Endothelial cell of umbilical vein (primary cell): ENCODE measurements around the gene GRM4. TPM values are rescaled to one million over a fixed set of nuclear protein-coding genes. Genes with fewer than 3 reads are reported as not detected.

Experiments used
- BruUV-seq: library from RNA; stranded (reverse); fragments of 400-500 nt; replicated peaks from 2 replicates; lab custom pipeline; 2021; lab: Mats Ljungman, UMichigan
- CTCF ChIA-PET: fragments of 300-600, 350-600 bp; sonication (Branson Sonifier 250); formaldehyde crosslinking; loops from one replicate; lab custom pipeline; 2021; ENCODE audit warnings: antibody characterized with exemption, inconsistent platforms; lab: Charles Lee
- POLR2A ChIA-PET: fragments of 300-600, 350-600 bp; sonication (Branson Sonifier 250); formaldehyde crosslinking; loops from one replicate; lab custom pipeline; 2021; ENCODE audit warnings: antibody characterized with exemption, inconsistent platforms; lab: Charles Lee
- DNase-seq: peaks from one replicate; pipeline ENCODE4 v3.0.0-alpha.2; 2011; ENCODE audit warnings: low read depth, low spot score
- FAIRE-seq: peaks from 2 replicates; lab custom pipeline; 2011; peaks lifted over from hg19 to GRCh38; lab: Jason Lieb, UNC
- H2AFZ ChIP-seq: 2 replicates; pipeline ENCODE4 v1.6.0; 2012; ENCODE audit warnings: low read depth, low read length, control low read depth, inconsistent platforms
- H3K27ac ChIP-seq: 2 replicates; pipeline ENCODE4 v1.5.1; 2011; ENCODE audit warnings: low read depth, mild to moderate bottlenecking, control low read depth, low read length, moderate library complexity; ENCODE audit not compliant: insufficient read depth
- H3K27me3 ChIP-seq, 2 experiments: 2 replicates each; pipeline versions ENCODE4 v1.6.0 to v1.6.1; 2011; ENCODE audit warnings: low read length in 2 of 2, mixed read lengths in 1 of 2; ENCODE audit not compliant: control insufficient read depth in 2 of 2, insufficient read depth in 2 of 2
- H3K36me3 ChIP-seq, 2 experiments: 2 replicates in 1 of 2; 3 replicates in 1 of 2; pipeline ENCODE4 v1.5.1; 2011; ENCODE audit warnings: low read length in 2 of 2, mild to moderate bottlenecking in 1 of 2, moderate library complexity in 1 of 2; ENCODE audit not compliant: control insufficient read depth in 2 of 2, insufficient read depth in 2 of 2; ENCODE audit errors: extremely low read depth in 1 of 2
- H3K4me1 ChIP-seq: 3 replicates; pipeline ENCODE4 v1.5.1; 2011; ENCODE audit warnings: mild to moderate bottlenecking, low read length; ENCODE audit not compliant: control insufficient read depth, insufficient read depth; ENCODE audit errors: extremely low read depth
- H3K4me2 ChIP-seq: 2 replicates; pipeline ENCODE4 v1.6.1; 2011; ENCODE audit warnings: low read length, control low read depth, mixed read lengths; ENCODE audit not compliant: insufficient read depth
- H3K4me3 ChIP-seq, 3 experiments: fragments of 200-600 bp in 1 of 3; sonication (generic), shearing (Covaris generic) in 1 of 3; replicated peaks in 1 of 3; 2 replicates each; pipeline ENCODE4 v1.5.1; 2011 to 2016; ENCODE audit warnings: control low read depth in 3 of 3, low read length in 3 of 3, mild to moderate bottlenecking in 2 of 3, inconsistent platforms in 1 of 3, low read depth in 1 of 3, moderate library complexity in 1 of 3; ENCODE audit not compliant: insufficient read depth in 1 of 3
- H3K79me2 ChIP-seq: 2 replicates; pipeline ENCODE4 v1.6.0; 2012; ENCODE audit warnings: low read length, inconsistent platforms; ENCODE audit not compliant: control insufficient read depth, insufficient read depth
- H3K9ac ChIP-seq: replicated peaks from 2 replicates; pipeline ENCODE3; 2011; ENCODE audit warnings: low read length, control low read depth; ENCODE audit not compliant: insufficient read depth; ENCODE audit errors: extremely low read depth
- H3K9me1 ChIP-seq: replicated peaks from 3 replicates; pipeline ENCODE4 v1.6.0; 2011; ENCODE audit warnings: mild to moderate bottlenecking, low read length; ENCODE audit not compliant: control insufficient read depth, insufficient read depth; ENCODE audit errors: extremely low read depth
- H3K9me3 ChIP-seq: replicated peaks from 2 replicates; pipeline ENCODE4 v1.5.1; 2012; ENCODE audit warnings: low read length, inconsistent platforms; ENCODE audit not compliant: control insufficient read depth, insufficient read depth
- H4K20me1 ChIP-seq: replicated peaks from 2 replicates; pipeline ENCODE3; 2011; ENCODE audit warnings: mild to moderate bottlenecking, low read length; ENCODE audit not compliant: control insufficient read depth, insufficient read depth; ENCODE audit errors: extremely low read depth
- EZH2 ChIP-seq: IDR thresholded peaks from 2 replicates; pipeline ENCODE4 v1.6.1; 2012; ENCODE audit warnings: borderline replicate concordance, low read depth, mild to moderate bottlenecking, moderate library complexity, low read length, inconsistent platforms; ENCODE audit not compliant: severe bottlenecking
- FOS ChIP-seq: IDR thresholded peaks from 2 replicates; pipeline ENCODE4 v1.6.1; 2011; ENCODE audit warnings: mild to moderate bottlenecking, low read length, moderate library complexity, borderline replicate concordance; ENCODE audit not compliant: insufficient read depth
- GATA2 ChIP-seq: IDR thresholded peaks from 2 replicates; pipeline ENCODE4 v1.7.0; 2011; ENCODE audit warnings: low read depth, mild to moderate bottlenecking, moderate library complexity, mixed read lengths, low read length; ENCODE audit not compliant: insufficient read length, insufficient read depth
- JUN ChIP-seq: IDR thresholded peaks from 2 replicates; pipeline ENCODE4 v1.6.1; 2011; ENCODE audit warnings: borderline replicate concordance, low read depth; ENCODE audit not compliant: insufficient read length, insufficient read depth
- MYC ChIP-seq: IDR thresholded peaks from one replicate; pipeline ENCODE4 v1.6.1; 2011; ENCODE audit warnings: mild to moderate bottlenecking, low read depth, low read length
- POLR2A ChIP-seq: IDR thresholded peaks from 2 replicates; pipeline ENCODE4 v1.6.1; 2012; ENCODE audit warnings: low read depth, mild to moderate bottlenecking, control low read depth, low read length
- POLR2AphosphoS5 ChIP-seq: IDR thresholded peaks from 2 replicates; pipeline ENCODE4 v1.6.1; 2012; ENCODE audit warnings: low read depth, mild to moderate bottlenecking, control low read depth, low read length, moderate library complexity; ENCODE audit not compliant: insufficient read depth
- dilution Hi-C: fragments of 300-500 bp; cut with MboI; formaldehyde crosslinking; loops from one replicate; pipeline ENCODE4 v1.15.0; 2019; ENCODE audit warnings: low sequenced_read_pairs; ENCODE audit not compliant: extremely low pct_ligation_motif_present
- intact Hi-C: fragments of 100-400 bp; cut with micrococcal nuclease; formaldehyde crosslinking; loops from one replicate; pipeline ENCODE4 v1.10.0; 2022
- polyA plus RNA-seq, 4 experiments: library from polyadenylated mRNA; depleted of rRNA in 3 of 4; stranded (reverse) in 3 of 4; unstranded in 1 of 4; fragments of >200 nt; gene quantifications; 2 replicates each; pipeline versions ENCODE4 v1.2.1 to v1.2.3, GENCODE V29; 2011 to 2012; ENCODE audit warnings: missing spikeins in 1 of 4
- total RNA-seq: library from RNA; stranded (reverse); gene quantifications from 2 replicates; pipeline ENCODE4 v1.2.3, GENCODE V29; 2021
- TF ChIP-seq, protein P1 (sequence below), 2 donors: IDR thresholded peaks; 1 replicate in 1 of 2; 2 replicates in 1 of 2; pipeline ENCODE4 v1.5.1; 2011; ENCODE audit warnings: low read length in 2 of 2, mild to moderate bottlenecking in 2 of 2, moderate library complexity in 2 of 2, control low read depth in 1 of 2, inconsistent platforms in 1 of 2, low read depth in 1 of 2; ENCODE audit not compliant: insufficient read depth in 1 of 2; ENCODE audit errors: extremely low read depth in 1 of 2
- TF ChIP-seq, protein P2 (sequence below): IDR thresholded peaks from 2 replicates; pipeline ENCODE4 v1.6.1; 2011; ENCODE audit not compliant: insufficient read depth, insufficient read length

The GRM4 gene
- total and polyA plus RNA-seq, 2 donors (not counting 3 experiments of a cell fraction or from before 2014, with no cell fraction given) = 0.03 TPM; not detected in 1

DNA sequence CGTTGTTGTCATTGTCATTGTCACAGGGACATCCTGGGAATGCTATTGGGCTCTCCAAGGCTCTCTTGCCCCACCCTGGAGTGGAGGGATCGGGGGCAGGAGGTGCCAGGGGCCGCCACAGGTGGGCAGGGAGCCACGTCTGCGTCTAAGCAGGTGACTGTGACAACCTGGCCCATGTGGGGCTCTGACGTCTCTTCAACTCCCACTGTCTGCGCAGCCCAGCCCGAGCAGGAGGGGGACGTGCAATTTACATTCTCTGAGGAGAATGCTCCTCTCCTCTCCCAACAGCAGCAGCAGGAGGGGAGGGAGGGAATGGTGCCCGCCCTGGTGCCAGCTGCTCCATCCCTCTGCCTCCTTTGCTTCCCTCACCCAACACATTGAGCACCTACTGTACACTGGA is 50.1 kb downstream of the GRM4 start:
- H3K9me3 ChIP-seq = no peaks in the 10 kb centered on the region
- H3K9me1 ChIP-seq = no peaks in the 10 kb centered on the region
- dilution Hi-C loops = no loop called here
- FAIRE-seq (no peak), DNase-seq (no peak)
- no peaks in the 10 kb centered on the region for H3K79me2 ChIP-seq
- H2AFZ ChIP-seq = no peak overlapping the region
- no peaks in the 10 kb centered on the region for H3K36me3 ChIP-seq
- peaks cover 0 to 2% of the 10 kb centered on the region in 2 experiments for H3K27me3 ChIP-seq
- no TSS peak for BruUV-seq
- ChIA-PET CTCF (no interaction called here), POLR2A (no interaction called here)
- intact Hi-C loops = no loop called here
- no peak overlapping the region for H3K4me2 ChIP-seq
- no peak overlapping the region for H3K27ac ChIP-seq
- no peak overlapping the region for H3K9ac ChIP-seq
- no peaks in the 10 kb centered on the region for H3K4me1 ChIP-seq
- TF ChIP-seq, protein P1, sequence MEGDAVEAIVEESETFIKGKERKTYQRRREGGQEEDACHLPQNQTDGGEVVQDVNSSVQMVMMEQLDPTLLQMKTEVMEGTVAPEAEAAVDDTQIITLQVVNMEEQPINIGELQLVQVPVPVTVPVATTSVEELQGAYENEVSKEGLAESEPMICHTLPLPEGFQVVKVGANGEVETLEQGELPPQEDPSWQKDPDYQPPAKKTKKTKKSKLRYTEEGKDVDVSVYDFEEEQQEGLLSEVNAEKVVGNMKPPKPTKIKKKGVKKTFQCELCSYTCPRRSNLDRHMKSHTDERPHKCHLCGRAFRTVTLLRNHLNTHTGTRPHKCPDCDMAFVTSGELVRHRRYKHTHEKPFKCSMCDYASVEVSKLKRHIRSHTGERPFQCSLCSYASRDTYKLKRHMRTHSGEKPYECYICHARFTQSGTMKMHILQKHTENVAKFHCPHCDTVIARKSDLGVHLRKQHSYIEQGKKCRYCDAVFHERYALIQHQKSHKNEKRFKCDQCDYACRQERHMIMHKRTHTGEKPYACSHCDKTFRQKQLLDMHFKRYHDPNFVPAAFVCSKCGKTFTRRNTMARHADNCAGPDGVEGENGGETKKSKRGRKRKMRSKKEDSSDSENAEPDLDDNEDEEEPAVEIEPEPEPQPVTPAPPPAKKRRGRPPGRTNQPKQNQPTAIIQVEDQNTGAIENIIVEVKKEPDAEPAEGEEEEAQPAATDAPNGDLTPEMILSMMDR (IDR thresholded peaks at IDR 0.05; ENCODE audit: extremely low read depth in 1 of 2, insufficient read depth in 1 of 2, low read depth in 1 of 2, low read length in 2 of 2) = no peak
- TF ChIP-seq MYC (no peak), JUN (no peak), POLR2AphosphoS5 (no peak), FOS (no peak), POLR2A (no peak), EZH2 (no peak), GATA2 (no peak)
- TF ChIP-seq, protein P2, sequence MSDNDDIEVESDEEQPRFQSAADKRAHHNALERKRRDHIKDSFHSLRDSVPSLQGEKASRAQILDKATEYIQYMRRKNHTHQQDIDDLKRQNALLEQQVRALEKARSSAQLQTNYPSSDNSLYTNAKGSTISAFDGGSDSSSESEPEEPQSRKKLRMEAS = no peak
- no peaks in the 10 kb centered on the region for H4K20me1 ChIP-seq
- no peak overlapping the region for H3K4me3 ChIP-seq
